Subcutaneous adipose tissue (tissue), 4 donors: ENCODE measurements around the gene CTSW. TPM values are rescaled to one million over a fixed set of nuclear protein-coding genes. Genes with fewer than 3 reads are reported as not detected.

Experiments
- CTCF ChIP-seq: fragments of 450-650 bp; IDR thresholded peaks from one replicate; pipeline ENCODE4 v1.5.1; 2016; ENCODE audit warnings: low read depth, mild to moderate bottlenecking, control low read depth, antibody characterized with exemption, moderate library complexity
- total RNA-seq, 4 donors: library from RNA; depleted of rRNA; stranded (reverse); fragments of >200 nt; gene quantifications; one replicate each; pipeline ENCODE4 v1.1.0, GENCODE V29; 2016

CTSW gene
- total RNA-seq, 4 donors from 2014 or later, result 1.7 to 5.7 (median 2.9) TPM; not detected in 1

DNA sequence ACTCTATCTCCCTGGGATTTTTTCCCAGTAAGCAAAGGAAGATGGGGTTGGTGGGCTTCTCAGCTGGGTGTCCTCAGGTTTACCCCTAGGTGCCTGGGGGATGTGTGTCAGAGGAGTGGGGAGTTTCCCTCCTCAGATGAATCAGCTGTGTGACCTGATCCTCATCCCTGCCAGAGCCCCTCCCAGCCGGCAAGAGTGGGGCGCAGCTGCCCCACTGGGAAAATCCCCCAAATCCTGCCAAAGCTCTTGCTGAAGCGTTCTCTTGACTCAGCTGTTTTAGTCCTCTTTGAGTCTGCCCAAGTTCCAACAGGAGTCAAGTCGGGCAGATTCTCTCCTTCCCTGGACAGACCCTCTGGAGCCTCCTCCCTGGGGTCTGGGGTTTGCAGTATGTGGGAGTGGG lies 33.2 kb downstream of the CTSW start:
- no peak for TF ChIP-seq CTCF

- no peak for TF ChIP-seq CTCF
Measured at GRCh38 chr11:65915101-65915820, 35.6 kb downstream of the CTSW start.

- TF ChIP-seq CTCF, result no peak
Measured at GRCh38 chr11:65915821-65916251, 36.2 kb downstream of the CTSW start.

GRCh38 chr11:65916391-65916790 lies 36.8 kb downstream of the CTSW start:
- no peak for TF ChIP-seq CTCF

DNA sequence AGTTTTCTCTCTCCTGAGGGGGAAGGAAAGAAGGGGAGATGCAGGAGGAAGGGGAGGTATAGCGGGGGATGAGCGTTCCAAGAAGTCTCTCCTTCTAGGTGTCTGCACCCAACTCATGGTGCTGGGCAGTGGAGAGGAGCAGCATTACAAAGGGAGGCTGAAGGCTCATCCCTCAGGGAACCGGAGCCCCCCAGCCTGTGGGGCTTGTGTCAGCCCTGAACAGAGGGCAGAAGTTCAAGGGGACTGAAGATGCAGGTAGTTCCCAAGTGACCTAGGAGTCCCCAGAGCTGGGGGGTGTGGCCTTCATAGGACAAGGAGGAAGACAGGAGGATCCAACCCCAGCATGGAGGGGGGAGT lies 37.4 kb downstream of the CTSW start:
- TF ChIP-seq CTCF, result no peak

GRCh38 chr11:65917434-65918210 lies 38.0 kb downstream of the CTSW start:
- TF ChIP-seq CTCF, result no peak
